NCI-H1105 (cell line): ENCODE results near the gene VRK1.

ENCODE experiments used
- DNase-seq: peaks from one replicate; lab custom pipeline; 2025; lab: John Stamatoyannopoulos, UW

The VRK1 gene

DNA sequence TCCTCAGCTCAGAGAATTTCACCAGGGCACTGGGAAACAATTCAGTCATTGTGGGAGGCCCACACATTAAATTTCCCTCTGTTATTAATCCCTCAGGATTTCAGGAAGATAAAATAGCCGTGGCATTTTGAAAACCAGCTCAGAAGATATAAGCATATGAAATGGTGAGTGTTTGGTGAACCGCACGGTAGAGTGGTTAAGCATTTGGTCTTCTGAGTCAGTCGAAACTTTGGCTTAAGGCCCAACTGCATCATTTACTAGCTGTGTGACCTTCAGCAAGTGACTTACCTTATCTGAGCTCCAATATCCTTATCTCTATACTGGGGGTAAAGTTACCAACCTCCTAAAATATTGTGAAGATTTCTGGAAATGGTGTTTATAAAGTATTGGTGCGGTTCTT is 5.2 kb upstream of the VRK1 start:
- DNase-seq = no peak

DNA sequence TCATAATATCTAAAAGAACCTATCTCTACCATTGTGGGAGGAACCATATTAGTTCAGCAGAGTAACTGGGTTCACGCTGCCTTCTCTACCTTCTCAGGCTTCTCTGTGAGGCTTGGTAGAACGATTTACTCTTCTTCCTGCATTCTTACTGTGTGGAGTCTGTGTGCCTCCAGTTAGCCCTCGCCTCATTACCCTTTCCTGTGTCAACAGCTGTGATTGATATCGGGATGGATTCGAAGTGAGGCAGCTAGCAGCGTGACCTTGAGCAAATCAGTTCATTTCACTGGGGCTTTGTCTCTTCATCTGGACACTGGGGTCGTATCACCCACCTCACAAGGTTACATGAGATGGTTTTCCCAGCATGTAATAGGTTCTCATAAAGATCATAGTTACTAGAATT is 4.6 kb upstream of the VRK1 start:
- DNase-seq = no peak

DNA sequence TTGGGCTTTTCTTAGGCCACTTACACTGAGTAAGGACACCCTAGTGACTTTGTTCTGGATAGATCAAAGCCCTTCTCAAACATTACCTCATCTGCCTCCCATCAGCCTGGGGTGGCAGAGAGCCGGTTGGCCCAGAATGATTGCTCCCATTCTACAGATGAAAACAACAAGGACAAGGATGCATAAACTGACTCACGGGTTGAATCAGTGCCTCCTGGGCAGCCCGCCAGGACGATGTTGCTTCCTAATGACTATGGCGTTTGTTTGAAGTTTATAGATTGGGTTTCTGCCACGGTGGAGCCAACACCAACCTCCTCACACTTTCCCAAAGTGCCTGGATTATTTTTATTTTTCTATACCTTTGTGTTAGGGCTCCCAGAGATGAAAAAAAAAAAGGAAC is 3.6 kb upstream of the VRK1 start:
- no peak for DNase-seq

DNA sequence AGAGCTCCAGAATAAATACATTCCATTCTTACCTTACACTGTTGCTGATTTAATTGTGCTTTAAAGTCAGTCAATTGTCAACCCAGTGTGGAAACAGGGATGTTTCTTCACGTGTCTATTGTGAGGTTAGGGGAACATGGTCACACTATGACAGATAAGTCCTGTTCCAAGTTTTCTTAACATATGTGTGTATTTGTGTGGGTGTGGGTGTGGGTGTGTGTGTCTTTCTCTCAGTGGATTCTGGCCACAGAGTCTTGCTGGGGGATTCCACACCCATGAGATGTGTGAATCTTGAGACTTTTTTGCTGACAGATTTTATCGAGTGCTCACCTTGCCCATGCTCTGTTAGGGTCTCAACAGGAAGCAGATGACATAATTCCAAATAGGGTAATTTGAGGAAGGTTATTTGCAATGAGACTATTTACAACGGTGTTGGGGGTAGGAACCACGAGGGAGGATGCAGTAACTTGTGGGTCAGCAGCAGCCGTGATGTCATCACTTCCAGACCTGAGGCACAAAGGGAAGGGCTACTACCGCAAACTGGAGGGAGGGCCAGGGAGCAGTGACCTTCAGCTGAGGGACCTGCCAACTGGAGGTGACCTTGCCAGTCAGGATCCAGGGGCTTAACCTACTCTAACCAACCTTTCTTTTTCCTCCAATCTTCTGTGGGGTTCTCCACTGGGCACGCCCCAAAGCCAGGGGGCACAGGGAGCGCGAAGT is 1.9 kb upstream of the VRK1 start:
- DNase-seq = no peak

DNA sequence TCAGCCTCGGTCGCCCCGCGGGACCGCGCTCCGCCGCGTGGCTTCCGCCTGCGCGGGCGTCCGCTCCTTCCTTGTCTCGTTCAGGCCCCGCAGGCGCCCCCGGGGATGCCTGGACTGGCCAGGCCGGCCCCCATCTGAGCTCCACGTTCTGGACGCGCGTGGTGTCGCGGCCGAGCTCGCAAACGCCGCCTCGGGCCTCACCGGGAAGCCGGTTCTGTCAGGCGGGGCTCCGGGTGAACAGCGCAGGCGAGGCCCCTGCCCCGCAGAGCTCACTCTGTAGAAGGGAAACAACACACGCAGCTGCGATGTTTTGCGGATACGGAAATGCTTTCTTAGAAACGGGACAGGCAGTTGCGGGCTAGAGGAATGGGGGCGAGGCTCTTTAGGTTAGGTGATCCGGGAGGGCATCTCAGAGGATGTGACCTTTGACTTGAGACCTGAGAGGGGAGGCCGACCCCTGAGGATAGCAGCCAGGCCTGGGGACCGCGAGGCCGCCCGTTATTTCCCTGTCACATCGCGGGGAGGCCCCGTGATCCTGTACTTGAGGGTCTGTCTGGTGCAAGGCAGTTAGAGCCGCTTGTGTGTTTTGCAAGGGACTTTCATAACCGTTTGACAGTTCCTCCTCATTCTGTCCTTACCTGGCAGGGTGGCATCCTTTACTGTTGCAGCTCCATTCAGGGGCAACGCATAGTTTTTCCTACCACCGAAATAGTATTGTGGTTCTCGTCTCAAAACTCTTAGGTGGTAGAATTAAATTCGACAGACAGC is 584 bp downstream of the VRK1 start:
- no peak for DNase-seq

DNA sequence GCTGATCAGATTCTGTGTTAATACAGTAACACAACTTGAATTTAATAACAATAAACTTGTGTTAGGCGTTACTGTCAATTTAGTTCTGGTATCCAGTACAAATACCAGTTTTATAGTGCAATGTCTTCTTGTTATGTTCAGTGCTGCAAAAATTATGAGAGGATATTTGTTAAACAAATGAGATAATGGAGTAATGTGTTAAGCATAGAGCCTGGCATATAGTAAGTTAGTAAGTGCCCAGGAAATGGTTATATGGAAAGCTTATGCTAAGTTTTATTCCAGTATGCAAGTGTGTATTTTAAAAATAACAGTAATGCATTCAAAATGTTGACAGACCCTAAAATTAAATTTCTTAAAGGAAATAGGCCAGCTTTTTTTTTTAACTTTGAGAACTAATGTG is 1.8 kb downstream of the VRK1 start:
- no peak for DNase-seq

DNA sequence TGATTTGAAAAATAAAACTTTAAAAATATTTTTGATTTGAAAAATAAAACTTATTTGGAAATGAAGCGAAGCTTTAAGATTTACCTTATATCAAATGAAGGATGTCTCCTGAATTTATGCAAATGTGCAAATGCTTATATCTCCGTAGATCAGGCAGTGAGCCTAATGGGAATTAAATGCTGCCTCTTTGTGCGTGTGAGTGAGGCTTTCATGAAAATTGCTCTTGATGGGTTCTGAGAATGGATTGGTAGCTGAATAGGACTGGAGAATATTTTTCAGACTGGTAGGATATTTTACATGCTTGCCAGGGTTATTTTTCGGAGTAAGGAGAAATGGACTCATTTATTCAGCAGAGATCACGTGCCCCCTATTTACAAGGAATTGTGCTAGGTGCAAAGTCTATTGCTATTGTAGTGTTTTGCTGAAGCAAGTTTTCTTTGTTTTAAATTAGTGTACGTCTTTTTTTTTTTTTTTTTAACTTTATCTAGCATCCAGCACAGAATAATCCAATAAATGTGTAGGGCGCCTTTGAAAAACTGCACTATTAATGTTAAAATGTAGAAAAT is 2.4 kb downstream of the VRK1 start:
- DNase-seq = no peak

DNA sequence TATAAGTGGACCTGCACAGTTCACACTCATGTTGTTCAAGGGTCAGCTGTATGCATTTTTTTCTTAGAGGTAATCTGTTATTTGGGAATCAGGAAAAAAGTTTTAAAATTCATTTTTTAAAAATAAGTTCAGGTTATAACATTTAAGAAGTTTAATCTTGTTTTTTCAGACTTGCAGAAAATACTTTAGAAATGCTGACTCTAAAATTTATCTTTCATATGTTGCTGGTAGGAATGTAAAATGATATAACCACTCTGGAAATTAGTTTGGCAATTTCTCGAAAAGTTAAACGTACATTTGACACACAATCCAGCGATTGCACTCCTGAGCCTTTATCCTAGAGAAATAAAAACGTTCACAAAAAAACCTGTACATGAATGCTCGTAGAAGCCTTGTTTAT is 4.7 kb downstream of the VRK1 start:
- no peak for DNase-seq

DNA sequence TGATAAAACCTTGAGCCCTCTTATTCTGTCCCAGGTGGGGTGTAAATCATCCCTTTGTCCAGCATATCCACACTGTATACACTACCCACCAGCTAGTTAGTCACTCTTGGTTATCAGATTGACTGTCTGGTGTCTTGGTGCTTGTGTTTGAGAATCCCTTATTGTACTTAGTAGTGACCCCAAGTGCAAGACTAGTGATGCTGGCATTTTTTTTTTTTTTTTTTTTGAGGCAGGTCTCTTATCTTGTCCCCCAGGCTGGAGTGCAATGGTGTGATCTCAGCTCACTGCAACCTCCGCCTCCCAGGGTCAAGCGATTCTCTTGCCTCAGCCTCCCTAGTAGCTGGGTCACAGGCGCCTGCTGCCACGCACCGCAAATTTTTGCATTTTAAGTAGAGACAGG is 5.8 kb downstream of the VRK1 start:
- DNase-seq = no peak

DNA sequence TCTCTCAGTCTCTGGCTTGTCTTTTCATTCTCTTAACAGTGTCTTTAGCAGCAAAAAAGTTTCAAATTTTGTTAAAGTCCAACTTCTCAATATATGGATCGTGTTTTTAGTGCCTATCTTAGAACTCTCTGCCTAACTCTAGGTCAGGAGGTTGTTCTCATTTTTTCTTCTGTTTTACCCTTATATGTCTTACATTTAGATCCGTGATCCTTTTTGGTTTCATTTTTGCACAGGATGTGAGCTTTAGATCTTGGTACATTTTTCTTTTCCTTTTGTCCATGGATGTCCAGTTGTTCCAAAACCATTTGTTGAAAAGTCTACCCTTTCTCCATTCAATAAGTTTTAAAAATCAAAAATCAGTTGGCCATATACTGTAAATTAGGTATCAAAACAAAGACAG is 6.8 kb downstream of the VRK1 start:
- no peak for DNase-seq

DNA sequence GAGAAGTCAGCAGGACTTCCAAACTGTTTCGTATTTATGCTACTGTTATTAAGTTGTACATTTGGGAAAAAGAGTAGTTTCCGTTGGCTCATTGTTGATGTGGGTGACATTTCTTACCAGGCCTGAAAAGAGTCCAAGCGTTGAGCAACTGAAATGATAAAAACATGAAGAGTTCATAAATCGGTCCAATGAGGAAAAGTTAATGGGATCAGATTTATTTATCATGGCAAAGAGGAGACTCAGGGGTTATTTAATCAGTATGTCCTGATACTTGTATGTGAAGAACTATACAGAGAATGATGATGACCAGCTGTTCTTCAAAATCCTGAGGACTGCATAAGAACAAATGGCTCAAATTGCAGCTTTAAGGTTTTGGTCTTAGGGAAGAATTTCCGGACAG is 7.7 kb downstream of the VRK1 start:
- DNase-seq = no peak

DNA sequence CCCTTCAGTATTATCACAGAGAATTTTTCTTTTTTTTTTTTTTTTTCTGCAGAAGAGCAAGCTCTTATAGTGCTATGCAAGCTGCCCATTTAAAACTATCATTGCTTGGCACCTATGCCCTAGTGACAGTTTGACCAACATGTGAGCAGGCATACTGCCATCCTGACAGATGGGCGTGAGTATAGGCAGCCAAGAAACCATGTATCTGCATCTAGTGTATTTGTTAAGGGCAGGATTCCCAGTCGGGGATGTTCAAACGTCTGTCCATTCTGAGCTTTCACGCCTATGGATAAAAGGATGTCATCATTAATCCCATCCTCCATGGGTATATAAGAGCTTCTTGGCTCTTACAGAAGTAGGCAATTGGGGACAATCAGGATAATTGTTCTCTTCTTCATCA is 8.8 kb downstream of the VRK1 start:
- no peak for DNase-seq

DNA sequence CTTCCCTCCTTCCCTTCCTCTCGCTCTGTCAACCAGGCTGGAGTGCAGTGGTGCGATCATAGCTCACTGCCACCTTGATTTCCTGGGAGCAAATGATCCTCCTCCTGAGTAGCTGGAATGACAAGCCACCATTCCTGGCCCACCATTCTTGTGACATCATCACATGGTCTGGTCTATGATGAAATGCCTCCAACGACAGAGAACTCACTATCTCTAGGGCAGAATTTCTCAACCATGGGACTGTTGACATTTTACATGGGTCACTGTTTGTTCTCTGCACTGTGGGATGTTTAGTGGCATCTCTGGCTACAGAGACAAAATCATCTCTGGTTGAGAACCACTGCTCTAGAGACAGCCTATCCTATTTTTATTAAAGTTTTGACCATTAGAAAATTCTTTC is 9.7 kb downstream of the VRK1 start:
- no peak for DNase-seq

DNA sequence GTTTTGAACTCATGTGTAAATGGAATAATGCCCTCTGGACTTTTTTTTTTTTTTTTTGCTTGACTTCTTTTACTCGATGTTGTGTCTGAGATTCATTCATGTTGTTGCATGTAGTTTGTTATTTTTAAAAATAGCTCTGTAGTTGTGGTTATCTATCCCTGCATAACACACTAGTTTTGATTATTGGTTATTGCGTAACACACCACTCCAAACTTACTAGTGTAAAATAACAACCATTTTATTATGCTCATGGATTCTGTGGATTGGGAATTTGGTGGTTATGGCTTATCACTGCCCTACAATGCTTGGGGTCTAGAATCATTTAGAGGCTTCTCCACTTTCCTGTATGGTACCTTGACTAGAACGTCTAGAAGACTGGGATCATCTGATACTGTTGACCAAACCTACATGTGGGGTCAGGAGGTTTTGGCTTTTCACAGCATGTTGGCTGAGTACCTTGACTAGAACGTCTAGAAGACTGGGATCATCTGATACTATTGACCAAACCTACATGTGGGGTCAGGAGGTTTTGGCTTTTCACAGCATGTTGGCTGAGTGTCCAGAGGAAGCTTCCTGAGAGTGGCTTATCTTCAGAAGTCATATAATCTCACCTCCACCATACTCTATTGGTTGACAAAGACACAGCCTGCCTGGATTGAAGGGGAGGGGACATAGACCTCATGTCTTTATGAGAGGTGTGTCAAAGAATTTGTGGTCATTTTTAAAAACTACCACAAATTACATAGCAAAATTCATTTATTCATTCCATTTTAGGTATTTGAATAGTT is 11.6 kb downstream of the VRK1 start:
- DNase-seq = no peak

DNA sequence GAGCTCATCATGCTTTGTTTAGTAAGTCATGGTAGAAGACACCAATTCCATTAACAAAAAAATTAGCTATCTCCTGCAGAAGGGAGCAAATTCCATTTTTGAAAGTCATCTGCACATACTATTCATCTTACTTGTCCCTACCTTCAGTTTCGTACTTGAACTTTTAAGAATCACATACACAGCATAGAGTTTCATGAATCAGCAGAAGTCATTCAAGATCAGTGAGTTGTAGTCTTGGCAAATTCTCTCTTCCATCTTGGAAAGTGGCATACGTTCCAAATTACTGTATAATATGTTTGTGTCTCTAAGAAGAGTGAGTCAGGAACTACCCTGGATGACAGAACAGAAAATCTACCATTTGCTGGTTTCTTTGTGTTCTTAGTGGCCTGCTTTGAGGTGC is 14.1 kb downstream of the VRK1 start:
- DNase-seq = no peak

DNA sequence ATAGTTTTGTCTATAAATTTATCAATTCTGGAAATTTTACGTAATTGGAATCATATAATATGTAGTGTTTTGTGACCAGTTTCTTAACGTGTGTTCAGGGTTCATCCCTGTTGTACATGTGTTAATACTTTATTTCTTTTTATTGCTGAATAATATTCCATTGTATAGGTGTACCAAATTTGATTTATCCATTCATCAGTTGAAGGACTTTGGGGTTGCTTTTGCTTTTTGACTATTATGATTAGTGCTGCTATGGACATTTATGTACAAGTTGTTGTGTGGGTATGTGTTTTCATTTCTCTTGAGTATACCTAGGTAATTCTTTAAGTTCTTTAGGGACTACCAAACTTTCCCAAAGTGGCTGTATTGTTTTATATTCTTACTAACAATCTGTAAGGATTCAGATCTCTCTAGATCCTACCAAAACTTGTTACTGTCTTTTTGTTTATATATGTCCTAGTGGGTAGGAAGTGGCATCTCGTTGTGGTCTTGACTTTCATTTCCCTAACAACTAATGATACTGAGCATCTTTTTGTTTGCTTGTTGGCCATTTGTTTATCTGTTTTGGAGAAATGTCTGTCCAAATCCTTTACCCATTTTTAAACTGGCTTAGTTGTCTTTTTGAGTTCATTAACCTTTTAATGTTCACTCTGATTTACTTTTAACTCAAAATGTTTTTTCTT is 14.9 kb downstream of the VRK1 start:
- DNase-seq = no peak

DNA sequence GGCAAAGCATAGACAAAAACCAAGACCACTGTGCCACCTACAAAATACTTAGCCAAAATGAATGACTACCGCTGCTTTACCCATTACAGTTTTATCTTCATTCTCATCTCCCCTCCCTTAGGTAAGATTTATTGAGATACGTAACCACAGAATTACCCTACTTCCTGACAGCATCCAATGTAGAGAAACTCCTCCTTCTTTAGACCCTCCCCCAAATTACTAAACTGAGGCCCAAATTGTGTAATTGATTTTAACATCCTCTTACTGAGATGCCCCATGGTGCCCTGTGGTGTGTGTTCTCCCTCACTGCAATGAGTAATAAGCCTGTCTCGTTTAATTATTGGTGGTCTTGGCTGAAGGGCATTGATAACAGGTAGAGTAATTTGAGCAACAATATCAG is 19.1 kb downstream of the VRK1 start:
- DNase-seq = no peak

DNA sequence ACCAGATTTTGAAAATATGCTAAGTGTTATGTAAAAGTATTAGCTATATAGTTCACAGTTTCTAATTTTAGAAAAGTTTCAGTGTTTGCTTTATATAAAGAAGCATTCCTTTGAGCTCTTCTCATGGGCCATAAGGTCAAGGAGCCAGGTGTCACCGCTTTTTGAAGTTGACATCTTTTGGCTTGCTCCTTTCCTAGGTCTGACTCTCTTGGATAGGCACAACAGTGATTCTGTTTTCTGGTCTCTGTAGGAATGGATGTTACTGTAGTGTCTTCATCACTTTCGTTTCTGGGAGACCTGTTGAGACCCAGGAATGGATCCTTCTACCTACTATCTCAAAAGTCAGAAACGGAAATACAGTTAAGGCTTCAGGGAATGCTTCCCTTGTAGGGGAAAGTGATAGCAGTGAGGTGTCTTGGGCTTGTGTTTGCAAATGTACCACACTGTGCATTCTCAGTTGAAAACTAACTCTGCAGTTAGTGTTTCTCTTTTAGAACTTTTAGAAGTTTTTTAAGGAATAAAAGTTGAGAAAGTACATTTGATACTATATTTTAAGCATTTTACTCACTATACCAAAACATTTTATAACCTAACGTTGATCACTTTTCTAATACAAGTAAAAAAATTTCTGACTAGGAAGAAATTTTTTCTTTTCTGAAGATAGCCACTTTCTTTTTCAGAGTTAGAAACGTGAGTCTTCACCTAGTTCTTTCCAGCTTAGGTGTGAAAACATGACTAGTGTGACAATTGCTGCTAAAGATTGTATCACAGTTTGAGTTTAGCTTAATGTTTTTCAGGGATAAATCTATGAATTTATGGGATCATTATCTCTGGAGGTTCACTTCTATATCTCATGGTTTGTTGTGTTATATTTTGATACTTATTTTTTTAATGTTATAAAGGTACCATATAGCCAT is 20.8 kb downstream of the VRK1 start:
- no peak for DNase-seq

DNA sequence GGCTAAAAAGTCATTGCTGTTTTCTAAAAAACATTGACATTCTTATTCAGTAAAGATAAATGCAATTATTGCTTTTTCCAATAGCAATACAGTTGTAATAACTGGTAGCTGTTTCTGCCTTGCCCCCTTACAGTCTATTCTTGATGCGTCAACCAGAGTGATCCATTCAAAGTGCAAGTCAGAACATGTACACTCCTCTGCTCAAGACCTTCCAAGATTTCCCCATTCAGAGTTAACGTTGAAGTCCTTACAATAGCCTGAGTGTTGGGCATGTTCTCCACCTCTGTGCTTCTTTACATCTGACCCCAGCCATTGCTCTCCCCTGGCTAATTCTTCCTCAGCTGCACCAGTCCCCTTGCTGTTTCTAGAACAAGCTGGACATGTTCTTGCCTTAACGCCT is 24.3 kb downstream of the VRK1 start:
- DNase-seq = no peak

DNA sequence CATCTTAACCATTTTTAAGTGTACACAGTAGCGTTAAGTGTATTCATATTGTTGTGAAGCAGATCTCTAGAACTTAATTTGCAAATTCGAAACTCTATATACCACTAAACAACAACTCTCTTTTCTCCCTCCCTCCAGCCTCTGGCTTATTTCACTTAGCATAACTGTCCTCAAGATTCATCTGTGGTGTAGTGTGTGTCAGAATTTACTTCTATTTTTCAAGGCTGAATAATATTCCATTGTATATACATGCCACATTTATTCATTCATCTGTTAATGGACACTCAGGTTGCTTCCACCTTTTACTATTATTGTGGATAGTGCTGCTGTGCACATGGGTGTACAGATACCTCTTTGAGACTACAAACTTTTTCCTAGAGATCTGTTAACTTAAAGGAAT is 26.5 kb downstream of the VRK1 start:
- DNase-seq = no peak

DNA sequence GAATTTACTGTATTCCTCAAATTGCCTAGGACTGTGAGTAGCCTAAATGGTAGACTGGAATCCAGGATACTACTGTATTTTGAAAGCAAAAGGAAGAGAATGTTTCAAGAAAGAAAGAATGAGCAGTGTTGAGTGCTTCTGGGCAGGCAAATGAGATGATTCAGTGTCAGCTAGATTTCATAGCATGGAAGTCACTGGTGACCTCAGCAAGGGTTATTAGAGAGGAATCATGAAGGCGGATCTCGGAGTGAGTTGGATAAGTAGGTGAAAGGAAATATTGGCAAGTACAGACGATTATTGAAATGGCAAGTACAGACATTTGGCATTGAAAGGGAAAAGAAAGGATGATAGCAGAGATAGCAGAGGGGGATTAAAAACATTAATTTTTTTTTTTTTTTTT is 27.1 kb downstream of the VRK1 start:
- no peak for DNase-seq
